HL-60 (cell line): ENCODE results near the gene CRIM1.

Experiments
- DNase-seq, 2 experiments: peaks; one replicate each; pipeline ENCODE4 v3.0.0-alpha.2; 2010 to 2020; ENCODE audit warnings: low read depth in 1 of 2, low spot score in 1 of 2
- H3K27ac ChIP-seq: fragments of 250-450 bp; sonication (Bioruptor Pico); replicated peaks from 2 replicates; pipeline ENCODE4 v1.5.1; 2020; ENCODE audit warnings: mild to moderate bottlenecking, moderate library complexity
- H3K27me3 ChIP-seq: fragments of 250-450 bp; sonication (Bioruptor Pico); 2 replicates; pipeline ENCODE4 v1.5.1; 2021; ENCODE audit warnings: mild to moderate bottlenecking, moderate library complexity; ENCODE audit not compliant: insufficient read depth, poor library complexity, severe bottlenecking
- H3K4me3 ChIP-seq: replicated peaks from 2 replicates; pipeline ENCODE4 v1.5.1; 2011; ENCODE audit warnings: mild to moderate bottlenecking, control low read depth, low read length; ENCODE audit not compliant: insufficient read depth
- GABPA ChIP-seq: IDR thresholded peaks from 2 replicates; pipeline ENCODE4 v1.6.1; 2012; ENCODE audit warnings: low read depth
- POLR2AphosphoS5 ChIP-seq: IDR thresholded peaks from 2 replicates; pipeline ENCODE4 v1.6.1; 2012; ENCODE audit warnings: low read depth
- SPI1 ChIP-seq: IDR thresholded peaks from 2 replicates; pipeline ENCODE4 v1.6.1; 2012; ENCODE audit warnings: low read depth, mild to moderate bottlenecking, borderline replicate concordance
- TF ChIP-seq, protein P1 (sequence below): IDR thresholded peaks from 2 replicates; pipeline ENCODE4 v1.6.1; 2012; ENCODE audit warnings: low read depth; ENCODE audit not compliant: insufficient replicate concordance
- TF ChIP-seq, protein P2 (sequence below): IDR thresholded peaks from one replicate; pipeline ENCODE4 v1.5.1; 2011; ENCODE audit warnings: low read length, control low read depth, inconsistent platforms; ENCODE audit not compliant: insufficient read depth

CRIM1 gene

DNA sequence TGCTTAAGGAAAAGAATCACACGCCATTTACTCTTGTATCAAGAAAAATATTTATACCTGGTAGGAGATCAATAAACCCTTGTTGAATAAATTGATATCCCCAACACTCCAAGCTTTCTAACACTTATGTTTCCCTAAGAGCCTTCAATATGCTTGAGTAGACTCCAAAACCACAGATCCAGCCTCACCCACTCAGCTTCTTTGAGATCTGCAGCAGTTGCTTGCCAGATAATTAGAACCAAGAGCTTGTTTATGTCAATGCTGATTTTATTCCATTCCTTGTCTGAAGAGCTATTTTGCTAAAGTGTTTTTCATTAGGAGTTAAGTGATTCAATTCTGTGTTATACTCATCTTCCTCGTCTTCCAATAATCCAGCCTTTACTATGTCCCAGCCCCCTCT lies 26.3 kb upstream of the CRIM1 start:
- Histone ChIP-seq H3K4me3 (no peak overlapping the region), H3K27ac (no peak overlapping the region), H3K27me3 (no peaks in the 10 kb centered on the region)
- DNase-seq, result no peak
- TF ChIP-seq POLR2AphosphoS5, result no peak
- TF ChIP-seq, protein P1, sequence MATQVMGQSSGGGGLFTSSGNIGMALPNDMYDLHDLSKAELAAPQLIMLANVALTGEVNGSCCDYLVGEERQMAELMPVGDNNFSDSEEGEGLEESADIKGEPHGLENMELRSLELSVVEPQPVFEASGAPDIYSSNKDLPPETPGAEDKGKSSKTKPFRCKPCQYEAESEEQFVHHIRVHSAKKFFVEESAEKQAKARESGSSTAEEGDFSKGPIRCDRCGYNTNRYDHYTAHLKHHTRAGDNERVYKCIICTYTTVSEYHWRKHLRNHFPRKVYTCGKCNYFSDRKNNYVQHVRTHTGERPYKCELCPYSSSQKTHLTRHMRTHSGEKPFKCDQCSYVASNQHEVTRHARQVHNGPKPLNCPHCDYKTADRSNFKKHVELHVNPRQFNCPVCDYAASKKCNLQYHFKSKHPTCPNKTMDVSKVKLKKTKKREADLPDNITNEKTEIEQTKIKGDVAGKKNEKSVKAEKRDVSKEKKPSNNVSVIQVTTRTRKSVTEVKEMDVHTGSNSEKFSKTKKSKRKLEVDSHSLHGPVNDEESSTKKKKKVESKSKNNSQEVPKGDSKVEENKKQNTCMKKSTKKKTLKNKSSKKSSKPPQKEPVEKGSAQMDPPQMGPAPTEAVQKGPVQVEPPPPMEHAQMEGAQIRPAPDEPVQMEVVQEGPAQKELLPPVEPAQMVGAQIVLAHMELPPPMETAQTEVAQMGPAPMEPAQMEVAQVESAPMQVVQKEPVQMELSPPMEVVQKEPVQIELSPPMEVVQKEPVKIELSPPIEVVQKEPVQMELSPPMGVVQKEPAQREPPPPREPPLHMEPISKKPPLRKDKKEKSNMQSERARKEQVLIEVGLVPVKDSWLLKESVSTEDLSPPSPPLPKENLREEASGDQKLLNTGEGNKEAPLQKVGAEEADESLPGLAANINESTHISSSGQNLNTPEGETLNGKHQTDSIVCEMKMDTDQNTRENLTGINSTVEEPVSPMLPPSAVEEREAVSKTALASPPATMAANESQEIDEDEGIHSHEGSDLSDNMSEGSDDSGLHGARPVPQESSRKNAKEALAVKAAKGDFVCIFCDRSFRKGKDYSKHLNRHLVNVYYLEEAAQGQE, result no peak
- no peak for TF ChIP-seq SPI1
- no peak for TF ChIP-seq GABPA
- TF ChIP-seq, protein P2, sequence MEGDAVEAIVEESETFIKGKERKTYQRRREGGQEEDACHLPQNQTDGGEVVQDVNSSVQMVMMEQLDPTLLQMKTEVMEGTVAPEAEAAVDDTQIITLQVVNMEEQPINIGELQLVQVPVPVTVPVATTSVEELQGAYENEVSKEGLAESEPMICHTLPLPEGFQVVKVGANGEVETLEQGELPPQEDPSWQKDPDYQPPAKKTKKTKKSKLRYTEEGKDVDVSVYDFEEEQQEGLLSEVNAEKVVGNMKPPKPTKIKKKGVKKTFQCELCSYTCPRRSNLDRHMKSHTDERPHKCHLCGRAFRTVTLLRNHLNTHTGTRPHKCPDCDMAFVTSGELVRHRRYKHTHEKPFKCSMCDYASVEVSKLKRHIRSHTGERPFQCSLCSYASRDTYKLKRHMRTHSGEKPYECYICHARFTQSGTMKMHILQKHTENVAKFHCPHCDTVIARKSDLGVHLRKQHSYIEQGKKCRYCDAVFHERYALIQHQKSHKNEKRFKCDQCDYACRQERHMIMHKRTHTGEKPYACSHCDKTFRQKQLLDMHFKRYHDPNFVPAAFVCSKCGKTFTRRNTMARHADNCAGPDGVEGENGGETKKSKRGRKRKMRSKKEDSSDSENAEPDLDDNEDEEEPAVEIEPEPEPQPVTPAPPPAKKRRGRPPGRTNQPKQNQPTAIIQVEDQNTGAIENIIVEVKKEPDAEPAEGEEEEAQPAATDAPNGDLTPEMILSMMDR, result no peak

DNA sequence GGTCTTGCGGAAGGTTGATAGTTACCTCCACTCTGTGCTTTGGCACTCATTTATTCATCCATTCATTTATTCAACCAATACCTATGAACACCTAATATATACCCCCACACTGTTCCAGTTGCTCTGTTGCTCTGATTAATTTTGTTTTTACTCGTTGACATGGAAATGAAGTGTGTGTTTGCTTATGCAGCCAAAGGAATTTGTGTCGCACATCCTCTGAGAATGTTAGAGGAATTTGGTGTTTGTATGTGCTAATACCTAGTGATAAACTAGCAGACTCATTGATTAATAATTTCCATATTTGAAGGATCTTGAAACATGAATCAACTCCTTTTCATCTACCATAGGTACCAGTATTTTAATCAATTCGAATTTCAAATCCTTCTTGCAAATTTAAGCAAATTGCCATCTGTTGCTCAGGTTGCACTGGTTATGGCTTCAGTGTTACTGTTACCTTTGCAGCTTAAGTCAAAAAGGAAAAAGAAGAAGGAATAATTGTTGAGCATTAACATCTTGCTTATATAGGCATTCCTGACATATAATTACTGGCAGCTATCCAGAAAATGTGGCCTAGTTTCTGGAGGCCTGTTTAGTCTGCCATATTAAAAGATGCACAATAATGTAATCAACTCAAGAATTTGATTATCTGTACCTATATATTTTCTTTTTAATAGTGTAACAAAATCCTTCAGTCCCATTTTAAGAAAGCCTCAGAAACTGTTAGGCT lies 25.7 kb upstream of the CRIM1 start:
- H3K4me3 ChIP-seq, result no peak overlapping the region
- no peaks in the 10 kb centered on the region for H3K27me3 ChIP-seq
- TF ChIP-seq, protein P2, result no peak
- TF ChIP-seq SPI1, result no peak
- DNase-seq, result no peak
- H3K27ac ChIP-seq, result no peak overlapping the region

DNA sequence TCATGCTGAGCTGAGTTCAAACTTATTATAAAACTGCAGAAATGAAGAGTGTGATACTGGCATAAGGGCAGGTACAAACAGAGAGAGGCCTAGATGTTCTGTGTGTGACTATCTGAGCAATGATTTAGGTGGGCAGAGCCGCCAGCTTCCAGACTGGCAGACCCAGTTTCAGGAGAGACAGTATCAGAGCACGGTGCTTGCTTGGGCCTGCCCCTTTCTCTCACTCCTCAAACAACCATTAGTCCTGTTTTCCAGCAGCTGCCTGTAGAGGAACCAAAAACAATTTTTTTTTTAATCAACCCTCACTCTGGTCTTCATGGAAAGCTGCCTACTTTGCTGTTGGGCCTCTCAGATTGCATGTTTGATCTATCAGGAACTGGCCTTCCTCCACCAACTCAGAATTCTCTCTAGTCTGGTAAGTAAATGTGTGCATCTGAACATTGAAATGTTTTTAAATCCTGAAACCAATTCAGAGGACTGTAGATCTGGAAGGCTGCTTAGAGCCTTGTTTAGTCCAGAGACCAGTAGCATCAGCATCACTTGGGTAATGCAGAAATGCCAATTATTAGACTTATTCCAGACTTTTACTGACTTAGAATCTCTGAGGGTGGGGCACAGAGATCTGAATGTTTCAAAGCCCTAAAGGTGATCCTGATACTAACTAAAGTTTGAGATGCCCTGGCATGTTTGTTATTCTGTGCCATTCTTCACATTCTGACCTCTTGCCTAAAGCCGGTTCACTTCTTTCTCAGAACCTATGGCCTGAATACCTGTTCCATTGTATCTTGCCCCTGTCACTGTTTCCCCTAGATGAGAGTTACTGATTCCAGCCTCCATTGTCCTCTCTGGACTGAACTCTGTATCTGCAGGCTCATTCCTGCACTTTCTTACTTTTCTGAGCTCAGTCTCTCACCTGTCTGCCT lies 24.8 kb upstream of the CRIM1 start:
- H3K27ac ChIP-seq, result no peak overlapping the region
- TF ChIP-seq POLR2AphosphoS5 (no peak), SPI1 (no peak), GABPA (no peak)
- TF ChIP-seq, protein P2, result no peak
- TF ChIP-seq, protein P1, result no peak

More for the DNA sequence above, 24.8 kb upstream of the CRIM1 start:
- H3K27me3 ChIP-seq, result no peaks in the 10 kb centered on the region
- no peak overlapping the region for H3K4me3 ChIP-seq
- no peak for DNase-seq
